HepG2 (cell line): ENCODE data around the gene GNB4. TPM values are rescaled to one million over a fixed set of nuclear protein-coding genes. Genes with fewer than 3 reads are reported as not detected.

Experiments used
- CHD2 ChIP-seq: IDR thresholded peaks from 2 replicates; pipeline ENCODE4 v1.6.1; 2011; ENCODE audit warnings: low read depth, low read length, improper control_type of control experiment
- ELK4 ChIP-seq: sonication (generic); formaldehyde crosslinking; IDR thresholded peaks from 2 replicates; pipeline ENCODE4 v1.9.0; 2021; ENCODE audit warnings: missing genetic modification reagents, borderline replicate concordance
- GTF2F1 ChIP-seq: fragments of 150-350 bp; IDR thresholded peaks from 2 replicates; pipeline ENCODE4 v1.6.1; 2014; ENCODE audit warnings: low read length
- HMG20B ChIP-seq: conservative IDR thresholded peaks from 2 replicates; pipeline ENCODE4 v1.6.1; 2016; ENCODE audit warnings: missing genetic modification reagents, missing compliant biosample characterization
- MAX ChIP-seq: IDR thresholded peaks from 2 replicates; pipeline ENCODE4 v1.6.1; 2012; ENCODE audit warnings: inconsistent platforms
- MYC ChIP-seq: sonication (generic); formaldehyde crosslinking; IDR thresholded peaks from 2 replicates; pipeline ENCODE4 v1.9.0; 2021; ENCODE audit warnings: missing genetic modification reagents, borderline replicate concordance
- REXO4 ChIP-seq: sonication (generic); formaldehyde crosslinking; IDR thresholded peaks from 2 replicates; pipeline ENCODE4 v1.8.0; 2022; ENCODE audit warnings: missing genetic modification reagents, mild to moderate bottlenecking, borderline replicate concordance
- SMARCE1 ChIP-seq: fragments of 450-650 bp; IDR thresholded peaks from 2 replicates; pipeline ENCODE4 v1.6.1; 2017; ENCODE audit warnings: borderline replicate concordance
- SP4 ChIP-seq: sonication (generic); formaldehyde crosslinking; IDR thresholded peaks from 2 replicates; pipeline ENCODE4 v1.8.1; 2023; ENCODE audit warnings: mild to moderate bottlenecking, missing genetic modification reagents
- STAT5B ChIP-seq: sonication (generic); formaldehyde crosslinking; IDR thresholded peaks from 2 replicates; pipeline ENCODE4 v1.4.0; 2020; ENCODE audit warnings: missing genetic modification reagents
- TCF12 ChIP-seq, 2 experiments: fragments of 450-650 bp in 1 of 2; sonication (generic) in 1 of 2; formaldehyde crosslinking in 1 of 2; IDR thresholded peaks; 2 replicates each; pipeline versions ENCODE4 v1.6.1 to v1.8.0; 2017 to 2022; ENCODE audit warnings: antibody characterized with exemption in 1 of 2, mild to moderate bottlenecking in 1 of 2, missing genetic modification reagents in 1 of 2, moderate library complexity in 1 of 2
- ZBTB26 ChIP-seq: IDR thresholded peaks from 2 replicates; pipeline ENCODE4 v1.6.1; 2016; ENCODE audit warnings: missing compliant biosample characterization, missing genetic modification reagents, borderline replicate concordance
- ZBTB42 ChIP-seq: sonication (generic); formaldehyde crosslinking; IDR thresholded peaks from 2 replicates; pipeline ENCODE4 v1.5.0; 2020; ENCODE audit warnings: mild to moderate bottlenecking, missing genetic modification reagents
- ZNF253 ChIP-seq: sonication (generic); formaldehyde crosslinking; IDR thresholded peaks from 2 replicates; pipeline ENCODE4 v1.8.0; 2022; ENCODE audit warnings: mild to moderate bottlenecking, missing genetic modification reagents, borderline replicate concordance
- ZNF275 ChIP-seq: sonication (generic); formaldehyde crosslinking; IDR thresholded peaks from 2 replicates; pipeline ENCODE4 v1.8.0; 2022; ENCODE audit warnings: missing genetic modification reagents, mild to moderate bottlenecking, inconsistent platforms, borderline replicate concordance
- ZNF382 ChIP-seq: sonication (generic); formaldehyde crosslinking; IDR thresholded peaks from 2 replicates; pipeline ENCODE4 v1.5.0; 2020; ENCODE audit warnings: missing genetic modification reagents, mild to moderate bottlenecking, borderline replicate concordance
- ZNF460 ChIP-seq: sonication (generic); formaldehyde crosslinking; IDR thresholded peaks from 2 replicates; pipeline ENCODE4 v1.5.1; 2020; ENCODE audit warnings: missing genetic modification reagents, mild to moderate bottlenecking, borderline replicate concordance
- ZNF710 ChIP-seq: sonication (generic); formaldehyde crosslinking; IDR thresholded peaks from 2 replicates; pipeline ENCODE4 v1.5.0; 2020; ENCODE audit warnings: mild to moderate bottlenecking, missing genetic modification reagents, borderline replicate concordance
- ZSCAN20 ChIP-seq: sonication (generic); formaldehyde crosslinking; IDR thresholded peaks from 2 replicates; pipeline ENCODE4 v1.4.0; 2020; ENCODE audit warnings: missing genetic modification reagents, mild to moderate bottlenecking, borderline replicate concordance
- ZXDC ChIP-seq: sonication (generic); formaldehyde crosslinking; IDR thresholded peaks from 2 replicates; pipeline ENCODE4 v1.5.0; 2020; ENCODE audit warnings: mild to moderate bottlenecking, missing genetic modification reagents
- polyA plus RNA-seq, 8 experiments: library from polyadenylated mRNA; depleted of rRNA in 3 of 8; stranded (reverse) in 7 of 8; unstranded in 1 of 8; fragments of >200 nt; fragmentation: Illumina TruSeq in 4 of 8; extraction: Trizol in 4 of 8; gene quantifications; 2 replicates each; pipeline versions ENCODE4 v1.2.1 to v1.2.3, GENCODE V29; 2011 to 2016; ENCODE audit warnings: low read depth in 4 of 8, missing spikeins in 1 of 8, mixed read lengths in 1 of 8; ENCODE audit not compliant: insufficient read depth in 1 of 8
- total RNA-seq, 5 experiments: library from RNA; depleted of rRNA; stranded (reverse); fragments of >200 nt; fragmentation: Illumina TruSeq; extraction: Trizol; gene quantifications; 2 replicates each; pipeline ENCODE4 v1.2.3, GENCODE V29; 2016; ENCODE audit warnings: low read depth in 1 of 5

GNB4 gene
- total and polyA plus RNA-seq, 2 of the 13 experiments (the other 11 are each of a cell fraction or from before 2014, with no cell fraction given): 0.07 to 0.13 TPM

GRCh38 chr3:179347345-179348194 is 103.7 kb downstream of the GNB4 start, which contains the start of gene MFN1 (continued):
- no peak for TF ChIP-seq ZBTB26 (CRISPR knock-in tag)
- no peak for TF ChIP-seq REXO4 (CRISPR knock-in tag)
- peak; percentile 71; the same call in 1 of the 2 replicates for TF ChIP-seq MYC (CRISPR knock-in tag)
- TF ChIP-seq MAX: peak; percentile 62
- no peak for TF ChIP-seq ZNF710
- peak; percentile 59 for TF ChIP-seq SP4 (CRISPR knock-in tag)
- no peak for TF ChIP-seq ELK4
- no peak for TF ChIP-seq ZNF253 (CRISPR knock-in tag)
- TF ChIP-seq ZNF275 (CRISPR knock-in tag): peak; percentile 48; the same call in 1 of the 2 replicates
- no peak for TF ChIP-seq SMARCE1
- TF ChIP-seq ZSCAN20 (CRISPR knock-in tag): no peak
- no peak for TF ChIP-seq CHD2
- TF ChIP-seq STAT5B: no peak
- no peak for TF ChIP-seq HMG20B (CRISPR knock-in tag)
- 0 out of 2 replicates have a peak, but pooled peaks have one; percentile 33 for TF ChIP-seq ZBTB42 (CRISPR knock-in tag)
- TF ChIP-seq ZNF382 (CRISPR knock-in tag): no peak
- TF ChIP-seq GTF2F1: no peak
- no peak for TF ChIP-seq ZNF460
- TF ChIP-seq TCF12 (IDR thresholded peaks at IDR 0.05): no peak
- no peak for TF ChIP-seq TCF12 (CRISPR knock-in tag; IDR thresholded peaks at IDR 0.05)
- no peak for TF ChIP-seq ZXDC (CRISPR knock-in tag)
